HepG2 (cell line): ENCODE measurements around the gene SUPV3L1. TPM values are rescaled to one million over a fixed set of nuclear protein-coding genes. Genes with fewer than 3 reads are reported as not detected.

Experiments used
- AKAP8 ChIP-seq: sonication (generic); formaldehyde crosslinking; IDR thresholded peaks from 2 replicates; pipeline ENCODE4 v1.5.1; 2020; ENCODE audit warnings: mild to moderate bottlenecking, missing genetic modification reagents
- ATF1 ChIP-seq: IDR thresholded peaks from 2 replicates; pipeline ENCODE4 v1.6.1; 2016; ENCODE audit warnings: mild to moderate bottlenecking, control low read depth
- BHLHE40 ChIP-seq: IDR thresholded peaks from 2 replicates; pipeline ENCODE4 v1.6.1; 2011; ENCODE audit warnings: low read length, improper control_type of control experiment
- CREB1 ChIP-seq, 2 experiments: fragments of 450-650 bp in 1 of 2; IDR thresholded peaks; 2 replicates each; pipeline ENCODE4 v1.6.1; 2016 to 2017; ENCODE audit warnings: control low read depth in 1 of 2, mild to moderate bottlenecking in 1 of 2, missing compliant biosample characterization in 1 of 2, missing genetic modification characterization in 1 of 2
- HNRNPLL ChIP-seq: fragments of 200-400 bp; formaldehyde crosslinking; IDR thresholded peaks from 2 replicates; pipeline ENCODE4 v1.6.1; 2017; ENCODE audit warnings: mild to moderate bottlenecking, low read depth, low read length; ENCODE audit not compliant: poor library complexity, severe bottlenecking
- IRF2 ChIP-seq: IDR thresholded peaks from 2 replicates; pipeline ENCODE4 v1.6.1; 2018; ENCODE audit warnings: missing genetic modification reagents, missing compliant biosample characterization
- ISX ChIP-seq: sonication (generic); formaldehyde crosslinking; conservative IDR thresholded peaks from 2 replicates; pipeline ENCODE4 v1.5.0; 2020; ENCODE audit warnings: missing genetic modification reagents
- MZF1 ChIP-seq: sonication (generic); formaldehyde crosslinking; IDR thresholded peaks from 2 replicates; pipeline ENCODE4 v1.8.1; 2023; ENCODE audit warnings: mild to moderate bottlenecking, missing genetic modification reagents, borderline replicate concordance
- NCOA2 ChIP-seq: sonication (generic); formaldehyde crosslinking; IDR thresholded peaks from 2 replicates; pipeline ENCODE4 v1.8.0; 2022; ENCODE audit warnings: inconsistent platforms
- NCOR1 ChIP-seq: fragments of 200-600 bp; sonication (generic); IDR thresholded peaks from 2 replicates; pipeline ENCODE4 v1.7.0; 2017; ENCODE audit warnings: antibody characterized with exemption, low read length, borderline replicate concordance
- NFKBIZ ChIP-seq: IDR thresholded peaks from 2 replicates; pipeline ENCODE4 v1.6.1; 2018; ENCODE audit warnings: missing genetic modification reagents, missing compliant biosample characterization
- NR2F6 ChIP-seq, 2 experiments: IDR thresholded peaks; 2 replicates each; pipeline ENCODE4 v1.6.1; 2016; ENCODE audit warnings: antibody characterized with exemption in 1 of 2, mild to moderate bottlenecking in 1 of 2
- REPIN1 ChIP-seq: sonication (generic); formaldehyde crosslinking; IDR thresholded peaks from 2 replicates; pipeline ENCODE4 v1.8.0; 2022; ENCODE audit warnings: missing genetic modification reagents, low read depth, mild to moderate bottlenecking, borderline replicate concordance
- SNAI1 ChIP-seq: sonication (generic); formaldehyde crosslinking; IDR thresholded peaks from 2 replicates; pipeline ENCODE4 v1.5.0; 2020; ENCODE audit warnings: mild to moderate bottlenecking, missing genetic modification reagents, borderline replicate concordance
- SNRNP70 ChIP-seq: fragments of 200-400 bp; formaldehyde crosslinking; IDR thresholded peaks from 2 replicates; pipeline ENCODE4 v1.6.1; 2017; ENCODE audit warnings: mild to moderate bottlenecking, low read depth, low read length, moderate library complexity
- SUZ12 ChIP-seq: fragments of 150-350 bp; IDR thresholded peaks from 2 replicates; pipeline ENCODE4 v1.6.1; 2014; ENCODE audit warnings: low read depth, low read length
- TBX2 ChIP-seq: sonication (generic); formaldehyde crosslinking; IDR thresholded peaks from 2 replicates; pipeline ENCODE4 v1.5.0; 2020; ENCODE audit warnings: missing genetic modification reagents, mild to moderate bottlenecking, borderline replicate concordance
- XBP1 ChIP-seq: sonication (generic); formaldehyde crosslinking; IDR thresholded peaks from 2 replicates; pipeline ENCODE4 v1.5.0; 2020; ENCODE audit warnings: missing genetic modification reagents
- ZFP1 ChIP-seq: IDR thresholded peaks from 2 replicates; pipeline ENCODE4 v1.6.1; 2016
- ZFYVE20 ChIP-seq: sonication (generic); formaldehyde crosslinking; IDR thresholded peaks from 2 replicates; pipeline ENCODE4 v1.8.0; 2023; ENCODE audit warnings: low read depth, mild to moderate bottlenecking, moderate library complexity, missing genetic modification reagents, borderline replicate concordance
- ZNF12 ChIP-seq: sonication (generic); formaldehyde crosslinking; IDR thresholded peaks from 2 replicates; pipeline ENCODE4 v1.5.0; 2020; ENCODE audit warnings: missing genetic modification reagents
- ZNF296 ChIP-seq: sonication (generic); formaldehyde crosslinking; conservative IDR thresholded peaks from 2 replicates; pipeline ENCODE4 v1.5.0; 2020; ENCODE audit warnings: mild to moderate bottlenecking, missing genetic modification reagents
- ZNF30 ChIP-seq: sonication (generic); formaldehyde crosslinking; IDR thresholded peaks from 2 replicates; pipeline ENCODE4 v1.5.0; 2020; ENCODE audit warnings: mild to moderate bottlenecking, missing genetic modification reagents
- ZNF549 ChIP-seq: sonication (generic); formaldehyde crosslinking; IDR thresholded peaks from 2 replicates; pipeline ENCODE4 v1.5.0; 2020; ENCODE audit warnings: missing genetic modification reagents
- ZNF598 ChIP-seq: sonication (generic); formaldehyde crosslinking; IDR thresholded peaks from 2 replicates; pipeline ENCODE4 v1.5.1; 2020; ENCODE audit warnings: mild to moderate bottlenecking, missing genetic modification reagents, borderline replicate concordance
- ZNF788 ChIP-seq: sonication (generic); formaldehyde crosslinking; IDR thresholded peaks from 2 replicates; pipeline ENCODE4 v1.5.0; 2020; ENCODE audit warnings: mild to moderate bottlenecking, missing genetic modification reagents, borderline replicate concordance
- ZSCAN30 ChIP-seq: sonication (generic); formaldehyde crosslinking; IDR thresholded peaks from 2 replicates; pipeline ENCODE4 v1.5.0; 2020; ENCODE audit warnings: mild to moderate bottlenecking, missing genetic modification reagents
- polyA plus RNA-seq, 8 experiments: library from polyadenylated mRNA; depleted of rRNA in 3 of 8; stranded (reverse) in 7 of 8; unstranded in 1 of 8; fragments of >200 nt; fragmentation: Illumina TruSeq in 4 of 8; extraction: Trizol in 4 of 8; gene quantifications; 2 replicates each; pipeline versions ENCODE4 v1.2.1 to v1.2.3, GENCODE V29; 2011 to 2016; ENCODE audit warnings: low read depth in 4 of 8, missing spikeins in 1 of 8, mixed read lengths in 1 of 8; ENCODE audit not compliant: insufficient read depth in 1 of 8
- total RNA-seq, 5 experiments: library from RNA; depleted of rRNA; stranded (reverse); fragments of >200 nt; fragmentation: Illumina TruSeq; extraction: Trizol; gene quantifications; 2 replicates each; pipeline ENCODE4 v1.2.3, GENCODE V29; 2016; ENCODE audit warnings: low read depth in 1 of 5
- TF ChIP-seq, protein P1 (sequence below): sonication (generic); formaldehyde crosslinking; IDR thresholded peaks from 2 replicates; pipeline ENCODE4 v1.4.0; 2020; ENCODE audit warnings: low read depth, mild to moderate bottlenecking, missing genetic modification reagents
- TF ChIP-seq, protein P2 (sequence below): IDR thresholded peaks from 2 replicates; pipeline ENCODE4 v1.6.1; 2016; ENCODE audit warnings: missing compliant biosample characterization, missing genetic modification reagents, borderline replicate concordance

SUPV3L1 gene
- total and polyA plus RNA-seq, 2 of the 13 experiments (the other 11 are each of a cell fraction or from before 2014, with no cell fraction given): 28.8 to 45.7 TPM

DNA sequence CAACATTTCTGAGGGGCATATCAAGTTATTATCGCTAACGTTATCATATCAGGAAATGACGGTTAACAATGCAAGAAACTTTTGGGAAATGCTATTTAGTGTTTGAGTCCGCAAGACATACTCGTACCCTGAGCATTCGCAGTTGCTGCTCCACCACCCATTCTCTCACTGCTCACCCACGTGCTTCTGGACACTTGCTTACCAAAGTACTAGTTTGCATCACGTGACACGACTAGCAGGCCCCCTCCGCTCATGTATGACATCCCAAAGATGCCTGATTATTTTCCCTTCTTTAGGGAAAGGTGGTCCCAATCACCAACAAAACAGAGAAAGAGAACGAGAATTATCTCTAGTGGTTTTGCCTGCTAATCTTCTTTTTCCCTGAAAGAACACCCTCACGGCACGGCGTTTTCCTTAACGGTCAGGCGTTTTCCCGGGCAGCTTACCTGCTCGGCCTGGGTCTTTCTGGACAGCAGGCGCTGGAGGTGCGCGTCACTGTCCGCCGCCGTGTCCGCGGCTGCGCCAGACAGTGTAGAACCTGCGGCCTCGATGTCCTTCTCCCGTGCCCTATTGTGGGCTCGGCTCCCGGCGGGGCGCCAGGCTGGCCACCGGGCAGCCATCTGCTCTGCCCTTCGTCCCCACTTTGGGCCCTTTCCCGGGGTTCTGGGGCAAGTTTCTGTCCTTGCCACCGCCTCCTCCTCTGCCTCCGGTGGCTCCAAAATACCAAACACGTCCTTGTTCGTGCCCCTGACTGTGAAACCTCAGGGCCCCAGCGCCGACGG, at the start of gene SUPV3L1 (continued):
- TF ChIP-seq, protein P1, sequence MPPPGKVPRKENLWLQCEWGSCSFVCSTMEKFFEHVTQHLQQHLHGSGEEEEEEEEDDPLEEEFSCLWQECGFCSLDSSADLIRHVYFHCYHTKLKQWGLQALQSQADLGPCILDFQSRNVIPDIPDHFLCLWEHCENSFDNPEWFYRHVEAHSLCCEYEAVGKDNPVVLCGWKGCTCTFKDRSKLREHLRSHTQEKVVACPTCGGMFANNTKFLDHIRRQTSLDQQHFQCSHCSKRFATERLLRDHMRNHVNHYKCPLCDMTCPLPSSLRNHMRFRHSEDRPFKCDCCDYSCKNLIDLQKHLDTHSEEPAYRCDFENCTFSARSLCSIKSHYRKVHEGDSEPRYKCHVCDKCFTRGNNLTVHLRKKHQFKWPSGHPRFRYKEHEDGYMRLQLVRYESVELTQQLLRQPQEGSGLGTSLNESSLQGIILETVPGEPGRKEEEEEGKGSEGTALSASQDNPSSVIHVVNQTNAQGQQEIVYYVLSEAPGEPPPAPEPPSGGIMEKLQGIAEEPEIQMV (CRISPR knock-in tag): no peak
- TF ChIP-seq ATF1 (CRISPR knock-in tag) (peak; percentile 99), SNAI1 (CRISPR knock-in tag) (no peak), ZFP1 (CRISPR knock-in tag) (no peak), NR2F6 (IDR thresholded peaks at IDR 0.05) (no peak), NR2F6 (CRISPR knock-in tag; IDR thresholded peaks at IDR 0.05) (0 out of 2 replicates have a peak, but pooled peaks have one; percentile 4), ISX (CRISPR knock-in tag) (0 out of 2 replicates have a peak, but pooled peaks have one; percentile 71), MZF1 (CRISPR knock-in tag) (no peak), REPIN1 (CRISPR knock-in tag) (peak; percentile 73), CREB1 (IDR thresholded peaks at IDR 0.05) (peak; percentile 97), CREB1 (CRISPR knock-in tag; IDR thresholded peaks at IDR 0.05) (peak; percentile 99), IRF2 (CRISPR knock-in tag) (peak; percentile 85), ZNF30 (CRISPR knock-in tag) (no peak), BHLHE40 (peak; percentile 93), ZNF788 (CRISPR knock-in tag) (peak; percentile 89), ZSCAN30 (no peak), SUZ12 (no peak), XBP1 (CRISPR knock-in tag) (no peak), HNRNPLL (peak; percentile 28), TBX2 (CRISPR knock-in tag) (peak; percentile 60; the same call in 1 of the 2 replicates), SNRNP70 (no peak), NCOA2 (no peak; the same call in 1 of the 2 replicates), AKAP8 (no peak), ZNF296 (CRISPR knock-in tag) (no peak), ZNF549 (no peak), NFKBIZ (CRISPR knock-in tag) (no peak; the same call in 1 of the 2 replicates), ZNF598 (CRISPR knock-in tag) (no peak; the same call in 1 of the 2 replicates), ZFYVE20 (CRISPR knock-in tag) (no peak), ZNF12 (CRISPR knock-in tag) (0 out of 2 replicates have a peak, but pooled peaks have one; percentile 10), NCOR1 (peak; percentile 44; the same call in 1 of the 2 replicates)
- TF ChIP-seq, protein P2, sequence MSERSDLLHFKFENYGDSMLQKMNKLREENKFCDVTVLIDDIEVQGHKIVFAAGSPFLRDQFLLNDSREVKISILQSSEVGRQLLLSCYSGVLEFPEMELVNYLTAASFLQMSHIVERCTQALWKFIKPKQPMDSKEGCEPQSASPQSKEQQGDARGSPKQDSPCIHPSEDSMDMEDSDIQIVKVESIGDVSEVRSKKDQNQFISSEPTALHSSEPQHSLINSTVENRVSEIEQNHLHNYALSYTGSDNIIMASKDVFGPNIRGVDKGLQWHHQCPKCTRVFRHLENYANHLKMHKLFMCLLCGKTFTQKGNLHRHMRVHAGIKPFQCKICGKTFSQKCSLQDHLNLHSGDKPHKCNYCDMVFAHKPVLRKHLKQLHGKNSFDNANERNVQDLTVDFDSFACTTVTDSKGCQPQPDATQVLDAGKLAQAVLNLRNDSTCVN (CRISPR knock-in tag): no peak
